Natural killer cell (primary cell): ENCODE measurements around the gene ZNF446. TPM values are rescaled to one million over a fixed set of nuclear protein-coding genes. Genes with fewer than 3 reads are reported as not detected.

Experiments used
- ATAC-seq, 3 donors: fragments of 150-1000 bp in 2 of 3; fragments of 200-7000 bp in 1 of 3; cut with Tn5 transposase; 1 replicate in 1 of 3; 2 replicates in 2 of 3; pipeline ENCODE4 v1.10.0; 2021; ENCODE audit warnings: mild to moderate bottlenecking in 2 of 3, moderate library complexity in 2 of 3
- DNase-seq, 2 donors: peaks; one replicate each; pipeline versions ENCODE4 v3.0.0 to v3.0.0-alpha.2; 2013 to 2021; ENCODE audit warnings: mixed read lengths in 1 of 2
- H3K27ac ChIP-seq: one replicate; pipeline ENCODE4 v1.5.1; 2013; ENCODE audit warnings: mild to moderate bottlenecking, low read length
- H3K27me3 ChIP-seq: one replicate; pipeline ENCODE4 v1.6.1; 2013; ENCODE audit warnings: low read length; ENCODE audit not compliant: control insufficient read depth, insufficient read depth
- H3K36me3 ChIP-seq: one replicate; pipeline ENCODE4 v1.6.1; 2013; ENCODE audit warnings: low read length; ENCODE audit not compliant: control insufficient read depth, insufficient read depth
- H3K4me1 ChIP-seq: one replicate; pipeline ENCODE4 v1.6.1; 2013; ENCODE audit warnings: low read length; ENCODE audit not compliant: control insufficient read depth, insufficient read depth
- H3K4me3 ChIP-seq: one replicate; pipeline ENCODE4 v1.5.1; 2013; ENCODE audit warnings: low read length
- H3K9me3 ChIP-seq: one replicate; pipeline ENCODE4 v1.6.1; 2013; ENCODE audit warnings: low read length; ENCODE audit not compliant: control insufficient read depth, insufficient read depth
- H3K27ac Mint-ChIP-seq, 2 donors: one replicate each; pipeline ENCODE4 v1.8.0; 2022; ENCODE audit warnings: mild to moderate bottlenecking in 2 of 2, mixed read lengths in 2 of 2, moderate library complexity in 1 of 2
- H3K27me3 Mint-ChIP-seq, 2 donors: one replicate each; pipeline ENCODE4 v1.8.0; 2022; ENCODE audit warnings: low read depth in 2 of 2, mixed read lengths in 2 of 2
- H3K36me3 Mint-ChIP-seq: one replicate; pipeline ENCODE4 v1.8.0; 2022; ENCODE audit warnings: mixed read lengths
- H3K4me1 Mint-ChIP-seq, 2 donors: one replicate each; pipeline ENCODE4 v1.8.0; 2022; ENCODE audit warnings: mixed read lengths in 2 of 2
- H3K4me3 Mint-ChIP-seq: one replicate; pipeline ENCODE4 v1.8.0; 2022; ENCODE audit warnings: mild to moderate bottlenecking, moderate library complexity, mixed read lengths
- H3K9me3 Mint-ChIP-seq, 2 donors: one replicate each; pipeline ENCODE4 v1.8.0; 2022; ENCODE audit warnings: mixed read lengths in 2 of 2
- WGBS: methylation state at CpG from one replicate; pipeline ENCODE4 v1.1.7; 2013; ENCODE audit warnings: missing lambda C conversion rate; ENCODE audit not compliant: insufficient coverage; 5-methylcytosine and 5-hydroxymethylcytosine counted together
- intact Hi-C: fragments of 100-400 bp; cut with micrococcal nuclease; formaldehyde crosslinking; loops from one replicate; pipeline ENCODE4 v1.14.2; 2022
- total RNA-seq, 4 donors: library from RNA; stranded (reverse); fragments of 120-200 nt in 1 of 4; gene quantifications; one replicate each; pipeline versions ENCODE4 v1.2.3 to v1.2.4, GENCODE V29; 2013 to 2022
- TF ChIP-seq, protein P1 (sequence below): fragments of 200-600 bp; IDR thresholded peaks from one replicate; pipeline ENCODE4 v1.8.0; 2022; ENCODE audit warnings: antibody characterized with exemption

Gene ZNF446
- total RNA-seq, 3 donors from 2014 or later (not counting 1 experiment from before 2014, with no cell fraction given) = 11.9 to 14.5 (median 13.5) TPM

DNA sequence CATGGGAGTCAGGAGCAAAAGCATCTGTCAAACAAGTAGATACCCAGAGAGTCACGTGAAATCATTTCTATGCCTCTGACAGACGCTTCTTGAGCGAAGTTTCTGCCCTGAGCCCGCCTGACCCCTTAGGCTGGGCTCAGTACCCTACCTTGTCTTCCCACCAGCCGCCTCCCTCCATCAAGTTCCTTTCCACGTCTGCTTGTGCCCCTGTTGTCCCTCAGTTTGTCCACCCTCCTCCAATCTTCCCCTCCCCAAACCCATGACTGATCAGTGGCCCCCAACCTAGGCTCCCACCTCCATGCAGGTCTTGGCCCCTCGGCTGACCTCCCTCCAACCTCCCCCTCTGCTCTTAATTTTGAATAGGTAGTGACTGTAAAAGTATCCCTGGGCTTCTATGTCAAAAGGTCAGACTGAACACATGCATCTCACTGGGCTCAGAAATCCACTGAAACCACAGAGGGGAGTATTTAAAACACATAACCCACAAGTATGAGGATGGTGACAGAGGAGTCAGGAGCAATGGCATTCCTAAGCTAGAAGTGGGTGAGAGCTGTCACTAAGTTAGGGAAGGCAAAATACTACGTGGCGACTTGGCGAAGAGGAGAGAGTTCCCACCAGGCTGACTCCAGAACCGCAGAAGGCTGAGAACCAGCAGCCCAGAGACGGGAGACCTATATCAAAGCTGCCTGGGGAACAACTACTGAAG lies 1.7 kb upstream of the ZNF446 start:
- ATAC-seq (no peak), DNase-seq (no peak)
- peak overlapping the region; percentile 31 for H3K4me3 Mint-ChIP-seq
- H3K9me3 Mint-ChIP-seq = no peaks in the 10 kb centered on the region
- no peaks in the 10 kb centered on the region for H3K36me3 Mint-ChIP-seq
- 90% methylated on average over 11 of the region's 12 CpGs for WGBS
- H3K4me1 Mint-ChIP-seq = peaks cover 8 to 18% of the 10 kb centered on the region in 2 donors
- Histone ChIP-seq H3K27ac (peak overlapping the region; percentile 90), H3K36me3 (peaks cover 19% of the 10 kb centered on the region), H3K4me1 (peaks cover 21% of the 10 kb centered on the region), H3K27me3 (no peaks in the 10 kb centered on the region), H3K9me3 (no peaks in the 10 kb centered on the region), H3K4me3 (no peak overlapping the region)
- H3K27ac Mint-ChIP-seq = peak overlapping the region; percentile 94 to 99
- intact Hi-C loops = loop anchor here (2.0 kb wide), 1 partner anchor 34 kb away; the partner anchor contains the start of gene ZNF132
- no peaks in the 10 kb centered on the region for H3K27me3 Mint-ChIP-seq
- TF ChIP-seq, protein P1, sequence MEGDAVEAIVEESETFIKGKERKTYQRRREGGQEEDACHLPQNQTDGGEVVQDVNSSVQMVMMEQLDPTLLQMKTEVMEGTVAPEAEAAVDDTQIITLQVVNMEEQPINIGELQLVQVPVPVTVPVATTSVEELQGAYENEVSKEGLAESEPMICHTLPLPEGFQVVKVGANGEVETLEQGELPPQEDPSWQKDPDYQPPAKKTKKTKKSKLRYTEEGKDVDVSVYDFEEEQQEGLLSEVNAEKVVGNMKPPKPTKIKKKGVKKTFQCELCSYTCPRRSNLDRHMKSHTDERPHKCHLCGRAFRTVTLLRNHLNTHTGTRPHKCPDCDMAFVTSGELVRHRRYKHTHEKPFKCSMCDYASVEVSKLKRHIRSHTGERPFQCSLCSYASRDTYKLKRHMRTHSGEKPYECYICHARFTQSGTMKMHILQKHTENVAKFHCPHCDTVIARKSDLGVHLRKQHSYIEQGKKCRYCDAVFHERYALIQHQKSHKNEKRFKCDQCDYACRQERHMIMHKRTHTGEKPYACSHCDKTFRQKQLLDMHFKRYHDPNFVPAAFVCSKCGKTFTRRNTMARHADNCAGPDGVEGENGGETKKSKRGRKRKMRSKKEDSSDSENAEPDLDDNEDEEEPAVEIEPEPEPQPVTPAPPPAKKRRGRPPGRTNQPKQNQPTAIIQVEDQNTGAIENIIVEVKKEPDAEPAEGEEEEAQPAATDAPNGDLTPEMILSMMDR = no peak

DNA sequence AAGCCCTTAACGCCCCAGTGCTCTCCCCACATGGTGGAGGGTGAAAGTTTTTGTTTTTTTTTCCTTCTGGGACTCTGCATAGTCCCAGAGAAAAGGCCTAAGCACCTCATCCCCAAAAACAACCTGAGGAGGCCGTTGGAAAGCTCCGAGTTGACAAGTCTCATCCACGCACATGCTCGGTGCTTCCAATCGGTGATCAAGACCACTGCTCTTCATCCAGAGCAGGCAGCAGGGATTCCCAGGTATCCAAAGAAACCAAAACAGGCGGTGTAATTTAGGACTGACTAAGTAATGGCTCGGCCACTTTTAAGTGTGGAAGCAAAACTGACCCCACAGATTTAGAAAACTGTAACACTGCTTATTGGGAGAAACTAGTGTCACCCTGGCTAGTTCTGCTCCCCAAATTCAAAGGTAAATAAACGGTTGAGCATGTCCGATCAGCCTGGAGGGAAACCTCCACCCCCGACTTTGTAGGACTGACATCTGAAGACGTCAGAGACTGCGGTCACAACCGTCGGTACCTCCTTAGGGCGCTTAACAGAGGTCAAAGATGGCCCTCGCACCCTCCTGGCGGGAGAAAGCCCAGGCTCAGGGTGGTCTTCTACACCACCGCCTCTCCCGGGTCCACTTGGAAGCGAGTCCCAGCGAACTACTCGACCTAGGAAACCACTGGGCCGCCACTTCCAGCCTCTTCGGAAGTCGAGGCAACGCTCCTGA lies 997 bp upstream of the ZNF446 start:
- intact Hi-C loops = loop anchor here (1.0 to 2.0 kb wide), 2 partner anchors 34 to 98 kb away; partner anchors contain the start of genes MZF1 and ZNF132
- no peaks in the 10 kb centered on the region for H3K27me3 Mint-ChIP-seq
- H3K4me1 ChIP-seq = peaks cover 21% of the 10 kb centered on the region
- 27% methylated on average over 26 of the region's 27 CpGs for WGBS
- no peaks in the 10 kb centered on the region for H3K9me3 ChIP-seq
- peaks cover 8 to 18% of the 10 kb centered on the region in 2 donors for H3K4me1 Mint-ChIP-seq
- ATAC-seq (peak; percentile 6 to 16 (median 15)), DNase-seq (no peak)
- H3K4me3 Mint-ChIP-seq = peak overlapping the region; percentile 93
- H3K36me3 Mint-ChIP-seq = no peaks in the 10 kb centered on the region
- H3K27ac Mint-ChIP-seq = peak overlapping the region; percentile 94 to 99
- TF ChIP-seq, protein P1 = no peak
- H3K9me3 Mint-ChIP-seq = no peaks in the 10 kb centered on the region
- peaks cover 15% of the 10 kb centered on the region for H3K36me3 ChIP-seq
- H3K27ac ChIP-seq = peak overlapping the region; percentile 90
- H3K4me3 ChIP-seq = peak overlapping the region; percentile 59
- no peaks in the 10 kb centered on the region for H3K27me3 ChIP-seq

DNA sequence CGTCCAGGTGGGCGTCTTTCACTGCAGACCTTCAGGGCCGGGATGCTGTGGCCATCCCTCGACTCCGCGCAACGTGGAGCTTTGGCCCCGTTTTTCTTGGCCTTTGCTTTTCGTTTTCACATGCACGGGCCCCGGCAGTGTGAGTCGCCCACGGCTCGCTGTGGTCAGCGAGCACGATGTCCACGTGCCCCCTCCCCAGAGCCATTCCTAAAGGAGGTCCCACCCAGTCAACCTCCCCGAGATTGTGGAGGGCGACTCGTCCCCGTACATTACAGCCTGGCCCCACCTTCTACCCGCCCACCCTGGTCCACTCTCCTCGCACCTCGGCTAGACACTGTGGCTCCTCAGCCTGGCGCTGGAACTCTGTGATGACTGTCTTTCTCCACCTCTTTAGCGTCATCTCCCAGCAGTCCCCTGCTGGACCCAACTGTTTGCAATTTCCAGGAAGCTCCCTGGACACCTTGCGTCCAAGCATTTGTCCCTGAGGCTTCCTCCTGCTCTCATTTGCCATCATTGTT lies 405 bp downstream of the ZNF446 start:
- ATAC-seq (no peak), DNase-seq (no peak)
- Mint-ChIP-seq H3K27me3 (no peaks in the 10 kb centered on the region), H3K27ac (peak overlapping the region; percentile 94 to 99), H3K4me1 (peaks cover 8 to 18% of the 10 kb centered on the region in 2 donors), H3K4me3 (peak overlapping the region; percentile 93), H3K36me3 (no peaks in the 10 kb centered on the region), H3K9me3 (no peaks in the 10 kb centered on the region)
- intact Hi-C loops = loop anchor here (1.0 kb wide), 3 partner anchors 9 to 44 kb away; partner anchors contain the start of gene ZNF324
- Histone ChIP-seq H3K36me3 (peaks cover 17% of the 10 kb centered on the region), H3K27me3 (no peaks in the 10 kb centered on the region), H3K9me3 (no peaks in the 10 kb centered on the region), H3K4me1 (peaks cover 21% of the 10 kb centered on the region), H3K27ac (peak overlapping the region; percentile 90), H3K4me3 (peak overlapping the region; percentile 59)
- TF ChIP-seq, protein P1 = no peak
- 5% methylated on average over 27 of the region's 27 CpGs for WGBS
